ENCODE data around the gene CAST. TPM values are rescaled to one million over a fixed set of nuclear protein-coding genes. Genes with fewer than 3 reads are reported as not detected.

Gene CAST
- total and polyA plus RNA-seq, 10 donors = 30.0 to 233 (median 185) TPM

GRCh38 chr5:96730586-96730985, 68.4 kb downstream of the CAST start:
- DNase-seq = no peak
- H3K27me3 ChIP-seq (replicated peaks in 1 of 7) = no peaks in the 10 kb centered on the region
- H3K4me1 ChIP-seq = peaks cover 0 to 11% (median 4%) of the 10 kb centered on the region in 6 donors
- intact Hi-C loops (cut with DNase I; ENCODE audit: low total_unique reads) = no loop called here
- peaks cover 2 to 83% (median 23%) of the 10 kb centered on the region in 6 donors for H3K36me3 ChIP-seq
- H3K27ac ChIP-seq = no peak overlapping the region
- no peaks in the 10 kb centered on the region for H3K9me3 ChIP-seq
- H3K4me3 ChIP-seq = no peak overlapping the region
- WGBS, 5 donors = 89 to 96% (median 90%) methylated on average over 6 of the region's 6 CpGs
- TF ChIP-seq CTCF (IDR thresholded peaks at IDR 0.05 in 8 of 11, conservative IDR thresholded peaks at IDR 0.05 in 3 of 11) (no peak), POLR2A (IDR thresholded peaks at IDR 0.05) (no peak)

GRCh38 chr5:96733771-96734500, 71.8 kb downstream of the CAST start:
- 88 to 94% (median 89%) methylated on average over 7 of the region's 7 CpGs for WGBS, 5 donors
- H3K27me3 ChIP-seq (replicated peaks in 1 of 7) = no peaks in the 10 kb centered on the region
- intact Hi-C loops (cut with DNase I; ENCODE audit: low total_unique reads) = no loop called here
- no peak overlapping the region for H3K27ac ChIP-seq
- DNase-seq = no peak
- no peak overlapping the region for H3K4me3 ChIP-seq
- peaks cover 0 to 11% (median 4%) of the 10 kb centered on the region in 6 donors for H3K4me1 ChIP-seq
- no peaks in the 10 kb centered on the region for H3K9me3 ChIP-seq
- TF ChIP-seq POLR2AphosphoS5 (IDR thresholded peaks at IDR 0.05) (no peak), CTCF (IDR thresholded peaks at IDR 0.05 in 8 of 11, conservative IDR thresholded peaks at IDR 0.05 in 3 of 11) (no peak), POLR2A (IDR thresholded peaks at IDR 0.05) (no peak)
- peaks cover 4 to 84% (median 42%) of the 10 kb centered on the region in 6 donors for H3K36me3 ChIP-seq

- H3K27ac ChIP-seq = no peak overlapping the region
- intact Hi-C loops (cut with DNase I; ENCODE audit: low total_unique reads) = no loop called here
- 40 to 53% (median 43%) methylated on average over 1 of the region's 1 CpG for WGBS, 5 donors
- no peak overlapping the region for H3K4me3 ChIP-seq
- no peaks in the 10 kb centered on the region for H3K9me3 ChIP-seq
- no peak for DNase-seq
- no peaks in the 10 kb centered on the region for H3K27me3 ChIP-seq (replicated peaks in 1 of 7)
- H3K36me3 ChIP-seq = peaks cover 2 to 84% (median 49%) of the 10 kb centered on the region in 6 donors
- H3K4me1 ChIP-seq = peaks cover 0 to 11% (median 4%) of the 10 kb centered on the region in 6 donors
- TF ChIP-seq POLR2A (IDR thresholded peaks at IDR 0.05) (no peak), POLR2AphosphoS5 (IDR thresholded peaks at IDR 0.05) (no peak), CTCF (IDR thresholded peaks at IDR 0.05 in 8 of 11, conservative IDR thresholded peaks at IDR 0.05 in 3 of 11) (no peak)
Observed at GRCh38 chr5:96734871-96735325, 72.7 kb downstream of the CAST start.

- H3K27me3 ChIP-seq (replicated peaks in 1 of 7) = no peaks in the 10 kb centered on the region
- WGBS, 5 donors = 84 to 94% (median 92%) methylated on average over 3 of the region's 3 CpGs
- DNase-seq = no peak
- intact Hi-C loops (cut with DNase I; ENCODE audit: low total_unique reads) = no loop called here
- H3K36me3 ChIP-seq = peaks cover 2 to 87% (median 55%) of the 10 kb centered on the region in 6 donors
- TF ChIP-seq POLR2AphosphoS5 (IDR thresholded peaks at IDR 0.05) (no peak), POLR2A (IDR thresholded peaks at IDR 0.05) (no peak), CTCF (IDR thresholded peaks at IDR 0.05 in 8 of 11, conservative IDR thresholded peaks at IDR 0.05 in 3 of 11) (no peak)
- no peak overlapping the region for H3K4me3 ChIP-seq
- H3K27ac ChIP-seq = no peak overlapping the region
- peaks cover 0 to 17% (median 7%) of the 10 kb centered on the region in 6 donors for H3K4me1 ChIP-seq
- no peaks in the 10 kb centered on the region for H3K9me3 ChIP-seq
Observed at GRCh38 chr5:96736937-96737336, 74.8 kb downstream of the CAST start.

All from spleen (tissue), 11 donors.